A549 (cell line): Measurements from ENCODE around the gene ODAD3. TPM values are rescaled to one million over a fixed set of nuclear protein-coding genes. Genes with fewer than 3 reads are reported as not detected.

Source experiments
- ATAC-seq, 2 experiments: fragments of 200-7000 bp in 1 of 2; fragments of >200 bp in 1 of 2; cut with Nextera tagmentation in 1 of 2; cut with Tn5 transposase in 1 of 2; 3 replicates each; pipeline versions ENCODE4 v1.8.0 to v1.9.1; 2018 to 2020; ENCODE audit warnings: mild to moderate bottlenecking in 1 of 2, moderate library complexity in 1 of 2
- CTCF ChIA-PET: fragments of 300-600 bp; sonication (Branson Sonifier 250); formaldehyde crosslinking; extraction: SDS; loops from one replicate; lab custom pipeline; 2021; ENCODE audit warnings: antibody characterized with exemption, inconsistent platforms; lab: Yijun Ruan, JAX
- POLR2A ChIA-PET: fragments of 350-600 bp; formaldehyde crosslinking; extraction: SDS; loops from one replicate; lab custom pipeline; 2021; ENCODE audit warnings: antibody characterized with exemption, inconsistent platforms; lab: Yijun Ruan, JAX
- DNase-seq, 2 experiments: peaks; one replicate each; pipeline versions ENCODE4 v3.0.0 to v3.0.0-alpha.2; 2011 to 2016; ENCODE audit warnings: low read depth in 1 of 2, low spot score in 1 of 2
- FAIRE-seq: peaks from 2 replicates; lab custom pipeline; 2011; peaks lifted over from hg19 to GRCh38; lab: Jason Lieb, UNC
- H3K27ac ChIP-seq, 2 experiments: fragments of >200 bp; sonication (Bioruptor Twin); formaldehyde crosslinking; 3 replicates each; pipeline ENCODE4 v1.5.1; 2016 to 2017
- H3K4me1 ChIP-seq: fragments of >200 bp; sonication (Bioruptor Twin); formaldehyde crosslinking; 3 replicates; pipeline ENCODE4 v1.6.1; 2016
- H3K4me2 ChIP-seq: fragments of >200 bp; sonication (Bioruptor Twin); formaldehyde crosslinking; 3 replicates; pipeline ENCODE4 v1.6.1; 2016
- H3K4me3 ChIP-seq: fragments of >200 bp; sonication (Bioruptor Twin); formaldehyde crosslinking; 3 replicates; pipeline ENCODE4 v1.5.1; 2016
- H3K9me3 ChIP-seq: fragments of >200 bp; sonication (Bioruptor Twin); formaldehyde crosslinking; 3 replicates; pipeline ENCODE4 v1.6.1; 2016
- BCL3 ChIP-seq: fragments of >200 bp; sonication (Bioruptor Twin); formaldehyde crosslinking; IDR thresholded peaks from 3 replicates; pipeline ENCODE4 v1.6.1; 2016
- BHLHE40 ChIP-seq: IDR thresholded peaks from 2 replicates; pipeline ENCODE4 v1.6.1; 2012; ENCODE audit warnings: low read depth, low read length, inconsistent platforms
- CHD2 ChIP-seq: fragments of 150-350 bp; IDR thresholded peaks from 2 replicates; pipeline ENCODE4 v1.6.1; 2014; ENCODE audit warnings: low read length; ENCODE audit not compliant: partially characterized antibody
- CTCF ChIP-seq: fragments of >200 bp; sonication (Bioruptor Twin); formaldehyde crosslinking; IDR thresholded peaks from 3 replicates; pipeline ENCODE4 v1.5.1; 2016
- E2F6 ChIP-seq: IDR thresholded peaks from 2 replicates; pipeline ENCODE4 v1.6.1; 2012; ENCODE audit warnings: low read depth, borderline replicate concordance
- EHMT2 ChIP-seq: fragments of 200-600 bp; sonication (generic); IDR thresholded peaks from 2 replicates; pipeline ENCODE4 v1.6.1; 2016; ENCODE audit warnings: antibody characterized with exemption, low read depth, mild to moderate bottlenecking, moderate library complexity
- GATA3 ChIP-seq: IDR thresholded peaks from 2 replicates; pipeline ENCODE4 v1.6.1; 2012; ENCODE audit warnings: borderline replicate concordance
- JUN ChIP-seq, 2 experiments: fragments of >200 bp; sonication (Bioruptor Twin); formaldehyde crosslinking; IDR thresholded peaks; 2 replicates in 1 of 2; 3 replicates in 1 of 2; pipeline ENCODE4 v1.6.1; 2016 to 2017
- MAZ ChIP-seq: fragments of 150-350 bp; IDR thresholded peaks from 2 replicates; pipeline ENCODE4 v1.6.1; 2014; ENCODE audit warnings: antibody characterized with exemption, low read depth, low read length, borderline replicate concordance
- MYC ChIP-seq: IDR thresholded peaks from 2 replicates; pipeline ENCODE4 v1.6.1; 2012; ENCODE audit warnings: mild to moderate bottlenecking, inconsistent platforms, low read length, improper control_type of control experiment, borderline replicate concordance
- NPAS2 ChIP-seq: fragments of 250-450 bp; sonication (Bioruptor Pico); IDR thresholded peaks from 2 replicates; pipeline ENCODE4 v1.8.0; 2022; ENCODE audit warnings: mild to moderate bottlenecking, moderate library complexity, borderline replicate concordance
- PBX3 ChIP-seq: IDR thresholded peaks from 2 replicates; pipeline ENCODE4 v1.6.1; 2012
- REST ChIP-seq: fragments of 200-600 bp; sonication (generic); IDR thresholded peaks from 2 replicates; pipeline ENCODE4 v1.6.1; 2016; ENCODE audit warnings: antibody characterized with exemption, mild to moderate bottlenecking, moderate library complexity
- SMC3 ChIP-seq: fragments of >200 bp; sonication (Bioruptor Twin); formaldehyde crosslinking; IDR thresholded peaks from 3 replicates; pipeline ENCODE4 v1.6.1; 2018; ENCODE audit warnings: inconsistent platforms
- TFCP2L1 ChIP-seq: fragments of 250-450 bp; sonication (Bioruptor Pico); IDR thresholded peaks from 2 replicates; pipeline ENCODE4 v1.5.0; 2021; ENCODE audit warnings: mild to moderate bottlenecking
- TP53 ChIP-seq: fragments of 250-450 bp; sonication (Bioruptor Pico); IDR thresholded peaks from 2 replicates; pipeline ENCODE4 v1.5.0; 2021; ENCODE audit warnings: mild to moderate bottlenecking, moderate library complexity
- USF2 ChIP-seq: fragments of 450-650 bp; IDR thresholded peaks from 2 replicates; pipeline ENCODE4 v1.6.1; 2014; ENCODE audit warnings: antibody characterized with exemption
- ZC3H11A ChIP-seq: fragments of 450-650 bp; IDR thresholded peaks from 2 replicates; pipeline ENCODE4 v1.6.1; 2014; ENCODE audit warnings: antibody characterized with exemption, mild to moderate bottlenecking
- ZFP36 ChIP-seq: fragments of 450-650 bp; IDR thresholded peaks from 2 replicates; pipeline ENCODE4 v1.6.1; 2014; ENCODE audit warnings: borderline replicate concordance; ENCODE audit not compliant: partially characterized antibody
- ZSCAN20 ChIP-seq: fragments of 250-450 bp; sonication (Bioruptor Pico); IDR thresholded peaks from 2 replicates; pipeline ENCODE4 v1.8.0; 2022; ENCODE audit warnings: mild to moderate bottlenecking, moderate library complexity
- WGBS: methylation state at CpG from one replicate; pipeline ENCODE4 v1.1.6; 2017; ENCODE audit errors: missing lambda C conversion rate; 5-methylcytosine and 5-hydroxymethylcytosine counted together
- polyA plus RNA-seq, 4 experiments: library from polyadenylated mRNA; depleted of rRNA in 3 of 4; stranded (reverse); fragments of >200 nt; fragmentation: RNase III in 1 of 4; extraction: RNeasy Plus Mini Kit Qiagen cat#74134 plus additional on column Dnase treatment in 1 of 4; gene quantifications; 2 replicates in 3 of 4; 3 replicates in 1 of 4; pipeline ENCODE4 v1.2.3, GENCODE V29; 2011 to 2017

The ODAD3 gene
- polyA plus RNA-seq, 2 of the 4 experiments (the other 2 are of a cell fraction) = 0.70 to 0.99 TPM

- TF ChIP-seq ZFP36 = peak; percentile 60
- TF ChIP-seq ZC3H11A = no peak
- TF ChIP-seq USF2 = peak; percentile 93
- 0 out of 3 replicates have a peak, but pooled peaks have one; percentile 32 for TF ChIP-seq BCL3
- peak; percentile 56; the same call in 1 of the 2 replicates for TF ChIP-seq TP53 (CRISPR knock-in tag)
- TF ChIP-seq CHD2 = no peak
- peak; percentile 84 for TF ChIP-seq CTCF
- no peak for TF ChIP-seq TFCP2L1 (CRISPR knock-in tag)
- TF ChIP-seq SMC3 = peak; percentile 75
- TF ChIP-seq PBX3 = peak; percentile 44; the same call in 1 of the 2 replicates
- TF ChIP-seq MAZ = peak; percentile 65; the same call in 1 of the 2 replicates
- peak; percentile 98 for TF ChIP-seq NPAS2 (CRISPR knock-in tag)
- TF ChIP-seq BHLHE40 = peak; percentile 97
- TF ChIP-seq ZSCAN20 (CRISPR knock-in tag) = no peak
Measured at GRCh38 chr19:11482384-11483050, 47.6 kb upstream of the ODAD3 start (continued).

GRCh38 chr19:11481534-11482383, 46.8 kb upstream of the ODAD3 start:
- ChIA-PET CTCF (interaction anchor here (0.5 to 3.6 kb wide), 62 partner anchors 9 to 448 kb away, joined by 3 to 50 read pairs (median 4); partner anchors contain the start of genes EPOR, ODAD3, SWSAP1 and TSPAN16), POLR2A (interaction anchor here (1.0 to 1.6 kb wide), 4 partner anchors 99 to 141 kb away, joined by 3 to 10 read pairs (median 6); partner anchors contain the start of gene SWSAP1)
- FAIRE-seq (no peak), ATAC-seq (peak; percentile 83 to 93), DNase-seq (peak; percentile 76 to 90)
- Histone ChIP-seq H3K4me1 (0 out of 3 replicates have a peak, but pooled peaks cover 3% of the 10 kb centered on the region), H3K4me2 (peak overlapping the region; percentile 97), H3K4me3 (peak overlapping the region; percentile 64), H3K9me3 (no peaks in the 10 kb centered on the region), H3K27ac (peak overlapping the region; percentile 81 to 91)
- WGBS = 47% methylated on average over 5 of the region's 50 CpGs
- 0 out of 2 replicates have a peak, but pooled peaks have one; percentile 63 for TF ChIP-seq E2F6
- TF ChIP-seq GATA3 = no peak
- TF ChIP-seq EHMT2 = no peak
- peak; percentile 80 for TF ChIP-seq REST
- TF ChIP-seq MYC = no peak
- no peak for TF ChIP-seq JUN (IDR thresholded peaks at IDR 0.05)
